HepG2 (cell line): ENCODE data around the gene MTA1. TPM values are rescaled to one million over a fixed set of nuclear protein-coding genes. Genes with fewer than 3 reads are reported as not detected.

Experiments
- ATAC-seq: fragments of 200-7000 bp; cut with Tn5 transposase; 3 replicates; pipeline ENCODE4 v1.9.1; 2020; ENCODE audit warnings: mild to moderate bottlenecking, moderate library complexity
- BruUV-seq: library from RNA; stranded (reverse); fragments of 400-500 nt; replicated peaks from 2 replicates; lab custom pipeline; 2021; lab: Mats Ljungman, UMichigan
- CTCF ChIA-PET: fragments of 300-600 bp; formaldehyde crosslinking; extraction: SDS; loops from one replicate; lab custom pipeline; 2021; ENCODE audit warnings: low total read pairs, inconsistent platforms, low intra/inter-chr PET ratio; lab: Yijun Ruan, JAX
- POLR2A ChIA-PET: fragments of 350-600 bp; sonication (Branson Sonifier 250); formaldehyde crosslinking; loops from one replicate; lab custom pipeline; 2020; ENCODE audit warnings: antibody characterized with exemption, inconsistent platforms; lab: Yijun Ruan, JAX
- DNase-seq: peaks from one replicate; pipeline ENCODE4 v3.0.0-alpha.2; 2015; ENCODE audit warnings: low spot score
- FAIRE-seq: peaks from 3 replicates; lab custom pipeline; 2011; peaks lifted over from hg19 to GRCh38; lab: Jason Lieb, UNC
- H2AFZ ChIP-seq: one replicate; pipeline ENCODE4 v1.6.1; 2011; ENCODE audit warnings: low read length, inconsistent platforms
- H3K27ac ChIP-seq: fragments of 300-600 bp; 3 replicates; pipeline ENCODE4 v1.8.0; 2011; ENCODE audit warnings: mixed run types, mild to moderate bottlenecking, mixed read lengths, low read length, inconsistent platforms; ENCODE audit not compliant: insufficient read depth; ENCODE audit errors: extremely low read length
- H3K27me3 ChIP-seq, 2 experiments: fragments of 200-600 bp in 1 of 2; 2 replicates in 1 of 2; 3 replicates in 1 of 2; pipeline versions ENCODE4 v1.6.0 to v1.8.0; 2011; ENCODE audit warnings: low read length in 2 of 2, mild to moderate bottlenecking in 2 of 2, moderate library complexity in 2 of 2, inconsistent platforms in 1 of 2; ENCODE audit not compliant: insufficient read depth in 2 of 2, control insufficient read depth in 1 of 2
- H3K36me3 ChIP-seq, 2 experiments: fragments of 200-600 bp in 1 of 2; replicated peaks in 1 of 2; 2 replicates in 1 of 2; 3 replicates in 1 of 2; pipeline versions ENCODE4 v1.5.1 to v1.8.0; 2011; ENCODE audit warnings: low read length in 2 of 2, inconsistent platforms in 1 of 2; ENCODE audit not compliant: insufficient read depth in 2 of 2, control insufficient read depth in 1 of 2
- H3K4me1 ChIP-seq: 2 replicates; pipeline ENCODE4 v1.5.1; 2012; ENCODE audit warnings: low read length, inconsistent platforms; ENCODE audit not compliant: insufficient read depth
- H3K4me2 ChIP-seq: 2 replicates; pipeline ENCODE4 v1.6.0; 2011; ENCODE audit warnings: low read depth, low read length, inconsistent platforms
- H3K4me3 ChIP-seq, 3 experiments: fragments of 200-600 bp in 1 of 3; sonication (generic), shearing (Covaris generic) in 1 of 3; replicated peaks in 1 of 3; 2 replicates each; pipeline ENCODE4 v1.5.1; 2011 to 2016; ENCODE audit warnings: low read length in 3 of 3, inconsistent platforms in 2 of 3, low read depth in 2 of 3, mild to moderate bottlenecking in 2 of 3, control low read depth in 1 of 3, mixed read lengths in 1 of 3; ENCODE audit not compliant: insufficient read depth in 1 of 3
- H3K79me2 ChIP-seq: one replicate; pipeline ENCODE4 v1.6.1; 2011; ENCODE audit warnings: low read length, inconsistent platforms; ENCODE audit not compliant: insufficient read depth
- H3K9ac ChIP-seq: 2 replicates; pipeline ENCODE4 v1.6.0; 2011; ENCODE audit warnings: mild to moderate bottlenecking, low read depth, low read length, inconsistent platforms; ENCODE audit not compliant: insufficient read depth
- H3K9me3 ChIP-seq: 2 replicates; pipeline ENCODE4 v1.5.1; 2012; ENCODE audit warnings: mild to moderate bottlenecking, low read length
- H4K20me1 ChIP-seq: 2 replicates; pipeline ENCODE4 v1.6.0; 2011; ENCODE audit warnings: inconsistent platforms, mild to moderate bottlenecking, low read length, moderate library complexity; ENCODE audit not compliant: insufficient read depth
- ELF4 ChIP-seq: sonication (generic); formaldehyde crosslinking; IDR thresholded peaks from 2 replicates; pipeline ENCODE4 v1.5.0; 2020; ENCODE audit warnings: missing genetic modification reagents, mild to moderate bottlenecking, moderate library complexity, borderline replicate concordance
- IRX3 ChIP-seq: sonication (generic); formaldehyde crosslinking; IDR thresholded peaks from 2 replicates; pipeline ENCODE4 v1.8.1; 2023; ENCODE audit warnings: mild to moderate bottlenecking, low read depth, missing genetic modification reagents, borderline replicate concordance
- KLF9 ChIP-seq: IDR thresholded peaks from 2 replicates; pipeline ENCODE4 v1.6.1; 2016; ENCODE audit warnings: low read depth
- XRCC5 ChIP-seq: fragments of 200-400 bp; formaldehyde crosslinking; optimal IDR thresholded peaks from 2 replicates; pipeline ENCODE3; 2017; ENCODE audit warnings: mild to moderate bottlenecking, low read length
- ZNF253 ChIP-seq: sonication (generic); formaldehyde crosslinking; IDR thresholded peaks from 2 replicates; pipeline ENCODE4 v1.8.0; 2022; ENCODE audit warnings: mild to moderate bottlenecking, missing genetic modification reagents, borderline replicate concordance
- WGBS: methylation state at CpG from one replicate; pipeline ENCODE4 v1.1.6; 2017; ENCODE audit warnings: low lambda C conversion rate; 5-methylcytosine and 5-hydroxymethylcytosine counted together
- in situ Hi-C: cut with HindIII; loops from 2 replicates; pipeline ENCODE4 v1.10.0; 2017; ENCODE audit warnings: low pct_unique_long_range_greater_than_20kb; ENCODE audit not compliant: extremely low pct_ligation_motif_present
- intact Hi-C: fragments of 100-400 bp; cut with micrococcal nuclease; formaldehyde crosslinking; loops from one replicate; pipeline ENCODE4 v1.10.0; 2022; ENCODE audit not compliant: unreplicated experiment
- polyA plus RNA-seq, 8 experiments: library from polyadenylated mRNA; depleted of rRNA in 3 of 8; stranded (reverse) in 7 of 8; unstranded in 1 of 8; fragments of >200 nt; fragmentation: Illumina TruSeq in 4 of 8; extraction: Trizol in 4 of 8; gene quantifications; 2 replicates each; pipeline versions ENCODE4 v1.2.1 to v1.2.3, GENCODE V29; 2011 to 2016; ENCODE audit warnings: low read depth in 4 of 8, missing spikeins in 1 of 8, mixed read lengths in 1 of 8; ENCODE audit not compliant: insufficient read depth in 1 of 8
- total RNA-seq, 5 experiments: library from RNA; depleted of rRNA; stranded (reverse); fragments of >200 nt; fragmentation: Illumina TruSeq; extraction: Trizol; gene quantifications; 2 replicates each; pipeline ENCODE4 v1.2.3, GENCODE V29; 2016; ENCODE audit warnings: low read depth in 1 of 5
- TF ChIP-seq, protein P1 (sequence below): sonication (generic); formaldehyde crosslinking; IDR thresholded peaks from 2 replicates; pipeline ENCODE4 v1.4.0; 2020; ENCODE audit warnings: missing genetic modification reagents, borderline replicate concordance

Gene MTA1
- total and polyA plus RNA-seq, 2 of the 13 experiments (the other 11 are each of a cell fraction or from before 2014, with no cell fraction given): 35.2 to 85.8 TPM

DNA sequence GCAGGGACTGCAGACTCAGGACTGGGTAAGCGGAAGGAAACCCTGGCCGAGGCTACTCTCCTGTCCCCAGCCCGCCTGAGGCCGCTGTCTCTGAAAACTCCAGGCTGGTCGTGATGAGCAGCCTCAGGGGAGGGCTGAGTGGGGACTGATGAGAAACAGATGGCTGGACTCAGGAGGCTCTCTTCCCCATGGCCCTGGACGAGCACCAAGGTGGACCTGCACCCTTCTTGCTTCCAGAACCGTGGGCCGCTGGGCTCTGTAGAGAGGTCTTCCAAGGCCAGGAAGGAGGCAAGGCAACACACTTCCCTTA, 20.2 kb upstream of the MTA1 start:
- TF ChIP-seq, protein P1, sequence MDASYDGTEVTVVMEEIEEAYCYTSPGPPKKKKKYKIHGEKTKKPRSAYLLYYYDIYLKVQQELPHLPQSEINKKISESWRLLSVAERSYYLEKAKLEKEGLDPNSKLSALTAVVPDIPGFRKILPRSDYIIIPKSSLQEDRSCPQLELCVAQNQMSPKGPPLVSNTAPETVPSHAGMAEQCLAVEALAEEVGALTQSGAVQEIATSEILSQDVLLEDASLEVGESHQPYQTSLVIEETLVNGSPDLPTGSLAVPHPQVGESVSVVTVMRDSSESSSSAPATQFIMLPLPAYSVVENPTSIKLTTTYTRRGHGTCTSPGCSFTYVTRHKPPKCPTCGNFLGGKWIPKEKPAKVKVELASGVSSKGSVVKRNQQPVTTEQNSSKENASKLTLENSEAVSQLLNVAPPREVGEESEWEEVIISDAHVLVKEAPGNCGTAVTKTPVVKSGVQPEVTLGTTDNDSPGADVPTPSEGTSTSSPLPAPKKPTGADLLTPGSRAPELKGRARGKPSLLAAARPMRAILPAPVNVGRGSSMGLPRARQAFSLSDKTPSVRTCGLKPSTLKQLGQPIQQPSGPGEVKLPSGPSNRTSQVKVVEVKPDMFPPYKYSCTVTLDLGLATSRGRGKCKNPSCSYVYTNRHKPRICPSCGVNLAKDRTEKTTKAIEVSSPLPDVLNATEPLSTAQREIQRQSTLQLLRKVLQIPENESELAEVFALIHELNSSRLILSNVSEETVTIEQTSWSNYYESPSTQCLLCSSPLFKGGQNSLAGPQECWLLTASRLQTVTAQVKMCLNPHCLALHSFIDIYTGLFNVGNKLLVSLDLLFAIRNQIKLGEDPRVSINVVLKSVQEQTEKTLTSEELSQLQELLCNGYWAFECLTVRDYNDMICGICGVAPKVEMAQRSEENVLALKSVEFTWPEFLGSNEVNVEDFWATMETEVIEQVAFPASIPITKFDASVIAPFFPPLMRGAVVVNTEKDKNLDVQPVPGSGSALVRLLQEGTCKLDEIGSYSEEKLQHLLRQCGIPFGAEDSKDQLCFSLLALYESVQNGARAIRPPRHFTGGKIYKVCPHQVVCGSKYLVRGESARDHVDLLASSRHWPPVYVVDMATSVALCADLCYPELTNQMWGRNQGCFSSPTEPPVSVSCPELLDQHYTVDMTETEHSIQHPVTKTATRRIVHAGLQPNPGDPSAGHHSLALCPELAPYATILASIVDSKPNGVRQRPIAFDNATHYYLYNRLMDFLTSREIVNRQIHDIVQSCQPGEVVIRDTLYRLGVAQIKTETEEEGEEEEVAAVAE: no peak
- TF ChIP-seq IRX3 (CRISPR knock-in tag) (no peak), ZNF253 (CRISPR knock-in tag) (0 out of 2 replicates have a peak, but pooled peaks have one; percentile 36), XRCC5 (no peak), ELF4 (CRISPR knock-in tag) (no peak), KLF9 (no peak)
- ChIA-PET CTCF (no interaction called here), POLR2A (interaction anchor here (1.2 to 1.8 kb wide), 6 partner anchors 10 to 98 kb away, joined by 3 to 12 read pairs (median 8); partner anchors contain the start of genes BRF1, MTA1 and PACS2)
- H3K79me2 ChIP-seq: peaks cover 14% of the 10 kb centered on the region
- no peak for FAIRE-seq
- H3K4me2 ChIP-seq: peak overlapping the region; percentile 94
- whole genome bisulfite sequencing: 41% methylated on average over 3 of the region's 8 CpGs
- in situ Hi-C loops (no loop called here), intact Hi-C loops (no loop called here)
- H3K4me3 ChIP-seq: peak overlapping the region; percentile 65 to 98 (median 71)
- DNase-seq: no peak
- no peak overlapping the region for H2AFZ ChIP-seq
- peaks cover 26% of the 10 kb centered on the region for H3K4me1 ChIP-seq
- H3K9ac ChIP-seq: peak overlapping the region; percentile 98
- no peak for ATAC-seq
- no peaks in the 10 kb centered on the region for H4K20me1 ChIP-seq
- H3K27ac ChIP-seq: peak overlapping the region; percentile 86
- no peaks in the 10 kb centered on the region for H3K9me3 ChIP-seq
- TSS peak; percentile 69 for BruUV-seq
- H3K27me3 ChIP-seq: no peaks in the 10 kb centered on the region
- peaks cover 0 to 4% of the 10 kb centered on the region in 2 experiments; a peak in 4 of 5 replicates for H3K36me3 ChIP-seq
